Liver (tissue), 9 donors: ENCODE results near the gene SLC25A38. TPM values are rescaled to one million over a fixed set of nuclear protein-coding genes. Genes with fewer than 3 reads are reported as not detected.

Source experiments
- DNase-seq: peaks from one replicate; pipeline ENCODE4 v3.0.0-alpha.2; 2017; ENCODE audit warnings: low spot score
- H3K27ac ChIP-seq, 2 donors: one replicate each; pipeline ENCODE4 v1.7.0; 2013; ENCODE audit warnings: inconsistent platforms in 2 of 2, low read length in 2 of 2, control low read depth in 1 of 2, low read depth in 1 of 2, mild to moderate bottlenecking in 1 of 2
- H3K27me3 ChIP-seq, 4 donors: one replicate each; pipeline versions ENCODE4 v1.6.1 to v1.7.0; 2013; ENCODE audit warnings: low read length in 3 of 4, inconsistent platforms in 1 of 4, mild to moderate bottlenecking in 1 of 4, moderate library complexity in 1 of 4; ENCODE audit not compliant: control insufficient read depth in 4 of 4, insufficient read depth in 4 of 4
- H3K36me3 ChIP-seq, 4 donors: one replicate each; pipeline versions ENCODE4 v1.6.1 to v1.7.0; 2013; ENCODE audit warnings: low read length in 3 of 4, mild to moderate bottlenecking in 3 of 4, low read depth in 1 of 4, moderate library complexity in 1 of 4; ENCODE audit not compliant: control insufficient read depth in 4 of 4, insufficient read depth in 3 of 4
- H3K4me1 ChIP-seq, 4 donors: one replicate each; pipeline versions ENCODE4 v1.6.1 to v1.7.0; 2013; ENCODE audit warnings: low read length in 3 of 4, mild to moderate bottlenecking in 3 of 4, moderate library complexity in 1 of 4; ENCODE audit not compliant: control insufficient read depth in 4 of 4, insufficient read depth in 4 of 4
- H3K4me3 ChIP-seq, 3 donors: one replicate each; pipeline versions ENCODE4 v1.6.1 to v1.7.0; 2013; ENCODE audit warnings: low read length in 3 of 3, control low read depth in 1 of 3, low read depth in 1 of 3, mild to moderate bottlenecking in 1 of 3
- H3K9ac ChIP-seq, 2 donors: one replicate each; pipeline ENCODE4 v1.7.0; 2013; ENCODE audit warnings: low read length in 2 of 2, mild to moderate bottlenecking in 2 of 2, moderate library complexity in 2 of 2, control low read depth in 1 of 2, low read depth in 1 of 2
- H3K9me3 ChIP-seq, 4 donors: one replicate each; pipeline versions ENCODE4 v1.6.1 to v1.7.0; 2013; ENCODE audit warnings: low read length in 3 of 4; ENCODE audit not compliant: control insufficient read depth in 4 of 4
- CTCF ChIP-seq: fragments of 150-350 bp; IDR thresholded peaks from 2 replicates; pipeline ENCODE4 v1.5.1; 2017; ENCODE audit warnings: improper control_type of control experiment, low read depth, low read length; ENCODE audit not compliant: missing input control
- EGR1 ChIP-seq, 2 donors: IDR thresholded peaks; 2 replicates each; pipeline ENCODE4 v1.6.1; 2016 to 2018; ENCODE audit warnings: antibody characterized with exemption in 2 of 2, low read depth in 2 of 2
- FOXA2 ChIP-seq: IDR thresholded peaks from 2 replicates; pipeline ENCODE4 v1.6.1; 2016; ENCODE audit warnings: antibody characterized with exemption
- GABPA ChIP-seq, 2 donors: IDR thresholded peaks in 1 of 2; conservative IDR thresholded peaks in 1 of 2; 2 replicates each; pipeline ENCODE4 v1.6.1; 2016; ENCODE audit warnings: antibody characterized with exemption in 2 of 2, mild to moderate bottlenecking in 1 of 2, moderate library complexity in 1 of 2
- HNF4G ChIP-seq: IDR thresholded peaks from 2 replicates; pipeline ENCODE4 v1.6.1; 2016; ENCODE audit warnings: antibody characterized with exemption
- NR2F2 ChIP-seq: IDR thresholded peaks from 2 replicates; pipeline ENCODE4 v1.6.1; 2016; ENCODE audit warnings: antibody characterized with exemption
- RAD21 ChIP-seq, 2 donors: IDR thresholded peaks; 2 replicates each; pipeline ENCODE4 v1.6.1; 2016; ENCODE audit warnings: antibody characterized with exemption in 2 of 2, mild to moderate bottlenecking in 2 of 2
- RXRA ChIP-seq, 2 donors: IDR thresholded peaks; 2 replicates each; pipeline ENCODE4 v1.6.1; 2017 to 2018; ENCODE audit warnings: antibody characterized with exemption in 2 of 2, mild to moderate bottlenecking in 1 of 2
- TAF1 ChIP-seq: conservative IDR thresholded peaks from 2 replicates; pipeline ENCODE4 v1.6.1; 2016; ENCODE audit warnings: antibody characterized with exemption, mild to moderate bottlenecking
- ZBTB33 ChIP-seq: IDR thresholded peaks from 2 replicates; pipeline ENCODE4 v1.6.1; 2016; ENCODE audit warnings: antibody characterized with exemption
- WGBS: extraction: QIAGEN DNeasy Blood & Tissue Kit; methylation state at CpG from one replicate; pipeline ENCODE4 v1.1.7; 2013; 5-methylcytosine and 5-hydroxymethylcytosine counted together
- polyA plus RNA-seq, 2 donors: library from polyadenylated mRNA; stranded (reverse) in 1 of 2; unstranded in 1 of 2; fragments of 200-250 nt in 1 of 2; fragments of >200 nt in 1 of 2; fragmentation: Nextera tagmentation in 1 of 2; extraction: Ambion mirVana in 1 of 2; gene quantifications; one replicate each; pipeline versions ENCODE4 v1.2.1 to v1.2.3, GENCODE V29; 2013 to 2015
- total RNA-seq, 2 donors: library from RNA; depleted of rRNA; stranded (reverse); fragments of >200 nt; gene quantifications; one replicate each; pipeline ENCODE4 v1.2.3, GENCODE V29; 2014
- TF ChIP-seq, protein P1 (sequence below): IDR thresholded peaks from 2 replicates; pipeline ENCODE4 v1.6.1; 2016; ENCODE audit warnings: antibody characterized with exemption
- donor health status: healthy.
- donor health status: healthy.
- donor health status: healthy.
- donor health status: healthy.
- donor health status: healthy.

Gene SLC25A38
- total and polyA plus RNA-seq, 4 donors: 19.8 to 44.4 (median 24.3) TPM

GRCh38 chr3:39440316-39440715 lies 57.1 kb downstream of the SLC25A38 start (continued):
- no peak for TF ChIP-seq CTCF
- no peak for TF ChIP-seq GABPA (IDR thresholded peaks at IDR 0.05 in 1 of 2, conservative IDR thresholded peaks at IDR 0.05 in 1 of 2)
- no peak for TF ChIP-seq TAF1
- no peak for TF ChIP-seq ZBTB33
- no peak for TF ChIP-seq FOXA2
- no peak for TF ChIP-seq RAD21 (IDR thresholded peaks at IDR 0.05)

DNA sequence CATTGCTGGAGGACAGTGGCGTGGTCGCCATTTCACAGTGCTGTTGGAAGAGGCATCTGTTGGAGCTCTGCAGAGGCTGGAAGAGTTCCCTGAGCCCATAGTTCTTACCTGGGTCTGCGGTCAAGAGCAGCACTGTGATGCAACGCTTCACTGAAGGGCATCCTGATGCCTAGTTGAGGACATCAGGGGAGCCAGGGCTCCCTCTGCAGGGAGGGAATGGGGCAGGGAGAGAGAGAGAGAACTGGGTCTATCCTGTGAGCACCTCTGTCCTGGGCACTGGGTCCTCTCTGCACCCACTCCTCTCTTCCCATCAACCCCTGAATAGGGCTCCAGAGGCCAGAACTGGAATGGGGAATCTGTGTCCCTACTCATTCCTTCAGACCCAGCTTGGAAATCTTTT lies 60.4 kb downstream of the SLC25A38 start:
- Histone ChIP-seq H3K9me3 (no peaks in the 10 kb centered on the region), H3K4me1 (peaks cover 0 to 2% (median 0%) of the 10 kb centered on the region in 4 donors), H3K27ac (no peak overlapping the region), H3K27me3 (no peaks in the 10 kb centered on the region), H3K36me3 (no peaks in the 10 kb centered on the region), H3K9ac (no peak overlapping the region), H3K4me3 (no peak overlapping the region)
- TF ChIP-seq TAF1: no peak
- TF ChIP-seq NR2F2: no peak
- no peak for TF ChIP-seq EGR1 (IDR thresholded peaks at IDR 0.05; ENCODE audit: low read depth in 2 of 2)
- 86% methylated on average over 4 of the region's 4 CpGs for WGBS
- DNase-seq: no peak

DNA sequence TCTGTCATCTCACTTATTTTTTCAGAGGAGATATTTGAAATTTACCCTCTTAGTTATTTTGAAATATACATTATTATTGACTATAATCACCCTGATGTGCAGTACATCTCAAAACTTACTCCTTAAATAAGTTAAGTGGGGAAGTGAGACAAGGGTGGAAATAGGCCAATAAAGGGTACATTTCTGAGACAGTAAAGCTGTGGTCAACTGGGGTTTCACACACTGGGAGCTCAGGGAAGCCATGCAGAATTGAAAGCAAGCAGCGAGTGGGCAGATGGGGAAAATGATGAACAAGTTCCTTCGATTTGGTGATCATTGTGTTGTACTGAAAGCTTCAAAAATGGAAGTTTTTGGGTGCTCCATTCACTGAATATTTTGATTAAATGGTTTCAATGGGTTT lies 62.8 kb downstream of the SLC25A38 start:
- H3K9ac ChIP-seq: no peak overlapping the region
- H3K4me3 ChIP-seq: no peak overlapping the region
- H3K27ac ChIP-seq: no peak overlapping the region
- H3K4me1 ChIP-seq: peaks cover 0 to 2% (median 0%) of the 10 kb centered on the region in 4 donors
- 75% methylated on average over 2 of the region's 2 CpGs for WGBS
- H3K27me3 ChIP-seq: no peaks in the 10 kb centered on the region
- no peak for DNase-seq
- TF ChIP-seq HNF4G (no peak), GABPA (IDR thresholded peaks at IDR 0.05 in 1 of 2, conservative IDR thresholded peaks at IDR 0.05 in 1 of 2) (no peak), FOXA2 (no peak), ZBTB33 (no peak), RAD21 (IDR thresholded peaks at IDR 0.05) (no peak), RXRA (IDR thresholded peaks at IDR 0.05) (no peak)
- TF ChIP-seq, protein P1, sequence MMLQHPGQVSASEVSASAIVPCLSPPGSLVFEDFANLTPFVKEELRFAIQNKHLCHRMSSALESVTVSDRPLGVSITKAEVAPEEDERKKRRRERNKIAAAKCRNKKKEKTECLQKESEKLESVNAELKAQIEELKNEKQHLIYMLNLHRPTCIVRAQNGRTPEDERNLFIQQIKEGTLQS: no peak
- H3K9me3 ChIP-seq: no peaks in the 10 kb centered on the region
- no peaks in the 10 kb centered on the region for H3K36me3 ChIP-seq
